22Rv1 (cell line): ENCODE results near the gene TNFRSF18.

Source experiments
- ZFX ChIP-seq: fragments of 450-650 bp; IDR thresholded peaks from 2 replicates; pipeline ENCODE4 v1.6.1; 2017; ENCODE audit warnings: antibody characterized with exemption, borderline replicate concordance
- TF ChIP-seq, protein P1 (sequence below): fragments of 450-650 bp; IDR thresholded peaks from 2 replicates; pipeline ENCODE4 v1.5.1; 2017; ENCODE audit warnings: mild to moderate bottlenecking

DNA sequence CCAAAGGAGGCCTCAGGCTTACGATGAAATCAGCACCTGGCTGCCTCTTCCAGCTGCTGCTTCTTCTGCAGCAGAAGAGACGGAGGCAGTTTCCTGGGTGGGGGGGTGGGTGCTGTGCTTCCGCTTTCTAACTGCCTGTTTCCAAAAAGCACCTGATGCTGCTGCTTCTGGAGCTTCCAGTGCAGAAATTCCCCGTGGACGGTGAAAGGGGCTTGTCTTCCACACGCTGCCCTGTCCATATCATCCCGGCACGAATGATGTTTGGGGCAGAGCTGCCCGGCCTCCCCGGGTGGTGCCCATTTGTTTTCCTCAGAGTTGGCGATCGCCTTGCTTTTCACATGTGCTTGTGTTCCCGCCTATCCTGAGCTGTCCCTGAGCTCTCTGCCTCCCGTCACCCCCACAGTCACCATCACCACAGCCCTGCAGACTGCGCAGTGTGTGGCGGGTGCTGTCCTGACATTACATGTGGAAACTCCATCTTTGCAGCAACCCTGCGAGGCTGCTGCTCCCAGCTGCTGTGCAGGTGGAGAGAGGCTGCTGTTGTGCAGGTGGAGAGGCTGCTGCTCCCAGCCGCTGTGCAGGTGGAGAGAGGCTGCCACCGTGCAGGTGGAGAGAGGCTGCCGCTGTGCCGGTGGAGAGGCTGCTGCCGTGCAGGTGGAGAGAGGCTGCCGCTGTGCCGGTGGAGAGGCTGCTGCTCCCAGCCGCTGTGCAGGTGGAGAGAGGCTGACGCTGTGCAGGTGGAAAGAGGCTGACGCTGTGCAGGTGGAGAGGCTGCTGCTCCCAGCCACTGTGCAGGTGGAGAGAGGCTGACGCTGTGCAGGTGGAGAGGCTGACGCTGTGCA is 30.9 kb downstream of the TNFRSF18 start:
- TF ChIP-seq, protein P1, sequence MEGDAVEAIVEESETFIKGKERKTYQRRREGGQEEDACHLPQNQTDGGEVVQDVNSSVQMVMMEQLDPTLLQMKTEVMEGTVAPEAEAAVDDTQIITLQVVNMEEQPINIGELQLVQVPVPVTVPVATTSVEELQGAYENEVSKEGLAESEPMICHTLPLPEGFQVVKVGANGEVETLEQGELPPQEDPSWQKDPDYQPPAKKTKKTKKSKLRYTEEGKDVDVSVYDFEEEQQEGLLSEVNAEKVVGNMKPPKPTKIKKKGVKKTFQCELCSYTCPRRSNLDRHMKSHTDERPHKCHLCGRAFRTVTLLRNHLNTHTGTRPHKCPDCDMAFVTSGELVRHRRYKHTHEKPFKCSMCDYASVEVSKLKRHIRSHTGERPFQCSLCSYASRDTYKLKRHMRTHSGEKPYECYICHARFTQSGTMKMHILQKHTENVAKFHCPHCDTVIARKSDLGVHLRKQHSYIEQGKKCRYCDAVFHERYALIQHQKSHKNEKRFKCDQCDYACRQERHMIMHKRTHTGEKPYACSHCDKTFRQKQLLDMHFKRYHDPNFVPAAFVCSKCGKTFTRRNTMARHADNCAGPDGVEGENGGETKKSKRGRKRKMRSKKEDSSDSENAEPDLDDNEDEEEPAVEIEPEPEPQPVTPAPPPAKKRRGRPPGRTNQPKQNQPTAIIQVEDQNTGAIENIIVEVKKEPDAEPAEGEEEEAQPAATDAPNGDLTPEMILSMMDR = no peak
- TF ChIP-seq ZFX = no peak
